ENCODE data around the gene ARL16.

ARL16 gene

DNA sequence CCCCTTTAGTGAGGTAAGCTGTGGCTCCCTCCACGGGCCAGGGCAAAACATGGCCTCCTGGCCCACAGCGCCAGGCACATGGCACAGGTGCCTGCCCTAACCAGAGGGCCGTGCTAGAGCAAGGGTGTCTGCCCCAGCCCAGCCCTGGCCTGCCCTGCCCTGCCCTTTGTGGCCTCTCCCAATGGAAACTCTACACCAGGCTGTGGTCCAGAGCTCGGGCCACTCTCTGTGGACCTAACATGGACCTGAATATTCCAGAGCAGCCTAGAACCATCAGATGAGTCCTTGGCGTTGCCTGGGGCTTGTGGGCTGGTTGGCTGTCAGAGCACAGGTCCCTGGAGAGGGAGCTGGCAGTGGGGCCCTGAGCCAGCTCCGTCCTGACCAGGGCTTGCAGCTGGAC lies 11.6 kb upstream of the ARL16 start:
- no peak for DNase-seq (ENCODE audit: low spot score)

DNA sequence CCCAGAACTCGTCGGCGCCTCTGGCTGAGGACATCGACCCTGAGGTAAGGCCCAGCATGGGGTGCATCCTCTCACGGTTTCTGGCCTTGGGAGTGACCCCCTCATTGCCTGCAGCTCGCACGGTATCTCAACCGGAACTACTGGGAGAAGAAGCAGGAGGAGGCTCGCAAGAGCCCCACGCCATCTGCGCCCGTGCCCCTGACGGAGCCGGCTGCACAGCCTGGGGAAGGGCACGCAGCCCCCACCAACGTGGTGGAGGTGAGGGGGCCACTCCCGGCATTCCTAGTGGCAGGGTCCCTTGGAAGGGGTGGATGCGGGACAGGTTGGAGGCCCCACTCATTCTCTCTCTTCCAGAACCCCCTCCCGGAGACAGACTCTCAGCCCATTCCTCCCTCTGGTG lies 11.2 kb upstream of the ARL16 start:
- no peak for DNase-seq (ENCODE audit: low spot score)

DNA sequence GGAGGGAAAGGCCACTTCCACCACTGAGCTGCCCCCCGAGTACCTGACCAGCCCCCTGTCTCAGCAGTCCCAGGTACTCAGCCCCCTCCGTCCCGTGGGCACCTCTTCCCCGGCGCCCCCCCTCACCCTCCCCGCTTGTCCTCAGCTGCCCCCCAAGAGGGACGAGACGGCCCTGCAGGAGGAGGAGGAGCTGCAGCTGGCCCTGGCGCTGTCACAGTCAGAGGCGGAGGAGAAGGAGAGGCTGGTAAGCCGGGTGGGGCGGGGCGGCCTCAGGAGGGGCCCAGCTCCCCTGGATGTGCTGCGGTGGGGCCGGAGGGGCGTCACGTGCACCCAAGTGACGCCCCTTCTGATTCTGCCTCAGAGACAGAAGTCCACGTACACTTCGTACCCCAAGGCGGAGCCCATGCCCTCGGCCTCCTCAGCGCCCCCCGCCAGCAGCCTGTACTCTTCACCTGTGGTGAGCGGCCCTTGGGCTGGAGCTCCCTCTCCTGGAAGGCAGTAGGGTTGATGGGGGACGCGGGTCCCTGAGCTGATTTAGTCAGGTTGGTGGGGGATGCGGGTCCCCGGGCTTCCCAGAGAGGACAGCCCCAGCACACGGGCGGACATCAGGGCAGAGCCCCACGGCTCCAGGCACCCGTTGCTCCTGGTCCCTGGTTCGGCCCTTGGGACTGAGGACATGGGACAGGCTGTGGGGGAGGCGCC lies 10.1 kb upstream of the ARL16 start:
- no peak for DNase-seq (ENCODE audit: low spot score)

DNA sequence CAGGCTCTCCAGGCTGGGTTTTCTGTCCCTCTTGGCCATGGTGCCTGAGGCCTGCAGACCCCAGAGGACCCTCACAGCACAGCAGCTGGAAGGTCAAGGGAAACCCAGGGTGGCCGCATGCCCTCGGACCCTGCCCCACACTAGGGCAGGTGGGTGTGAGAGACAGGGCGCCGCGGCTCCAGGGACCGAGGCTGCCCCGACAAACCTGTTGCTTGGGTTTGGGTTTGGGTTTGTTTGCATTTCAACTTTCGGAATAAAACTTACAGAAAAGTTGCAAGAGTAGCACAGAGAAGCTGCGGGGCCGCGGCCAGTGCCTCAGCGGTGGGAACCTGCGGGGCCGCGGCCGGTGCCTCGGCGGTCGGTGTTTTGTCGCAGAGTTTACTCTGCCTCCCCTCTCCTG lies 8.0 kb upstream of the ARL16 start:
- no peak for DNase-seq (ENCODE audit: low spot score)

DNA sequence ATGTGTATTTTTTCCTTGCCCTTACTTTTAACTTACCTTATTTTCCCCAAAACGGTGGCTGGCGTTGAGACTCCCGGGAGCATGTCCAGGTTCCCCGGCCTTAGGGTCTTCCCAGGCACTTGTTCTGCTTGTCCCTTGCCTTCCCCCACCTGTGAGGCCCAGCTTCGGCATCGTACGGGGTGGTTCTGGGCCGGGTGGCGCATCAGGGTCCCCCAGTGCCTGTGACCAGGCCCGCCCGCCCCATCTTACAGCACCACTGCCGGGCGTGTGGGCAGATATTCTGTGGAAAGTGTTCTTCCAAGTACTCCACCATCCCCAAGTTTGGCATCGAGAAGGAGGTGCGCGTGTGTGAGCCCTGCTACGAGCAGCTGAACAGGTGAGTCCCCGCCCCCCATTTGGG lies 7.6 kb upstream of the ARL16 start:
- DNase-seq (ENCODE audit: low spot score), result no peak

DNA sequence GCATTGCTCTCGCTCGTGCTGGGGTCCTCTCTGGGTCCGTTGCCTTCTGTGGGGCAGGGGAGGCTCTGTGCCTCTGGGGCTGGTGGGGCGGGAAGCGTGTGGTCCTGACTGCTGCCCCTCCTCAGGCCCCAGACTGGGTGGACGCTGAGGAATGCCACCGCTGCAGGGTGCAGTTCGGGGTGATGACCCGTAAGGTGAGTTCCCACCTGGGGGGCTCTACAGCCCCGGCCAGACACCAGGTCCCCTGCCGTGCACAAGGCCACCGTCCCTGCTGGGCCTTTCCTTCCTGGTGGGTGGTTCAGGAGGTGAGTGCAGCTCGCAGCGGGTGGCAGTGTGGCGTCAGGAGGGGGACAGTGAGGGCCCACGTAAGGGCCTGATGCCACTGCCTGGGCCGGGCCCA lies 7.0 kb upstream of the ARL16 start:
- DNase-seq (ENCODE audit: low spot score), result no peak

DNA sequence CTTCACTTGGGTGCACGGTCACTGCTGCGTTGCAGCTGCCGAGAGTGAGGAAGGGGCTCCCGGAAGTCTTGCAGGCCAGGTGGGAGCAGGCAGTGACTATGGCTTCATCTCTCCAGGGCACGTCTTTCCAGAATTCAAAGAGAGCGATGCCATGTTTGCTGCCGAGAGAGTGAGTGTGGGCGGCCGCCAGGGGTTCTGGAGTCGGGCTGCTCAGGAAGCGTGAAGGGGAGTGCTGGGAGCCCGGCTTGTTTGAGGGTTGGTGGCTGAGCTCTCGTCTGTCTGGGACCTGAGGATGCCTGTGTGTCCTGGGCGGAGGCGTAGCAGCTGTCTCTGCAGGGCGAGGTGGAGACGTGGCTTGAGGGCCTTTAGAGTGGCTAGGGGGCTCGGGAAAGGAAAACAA lies 6.5 kb upstream of the ARL16 start:
- no peak for DNase-seq (ENCODE audit: low spot score)

DNA sequence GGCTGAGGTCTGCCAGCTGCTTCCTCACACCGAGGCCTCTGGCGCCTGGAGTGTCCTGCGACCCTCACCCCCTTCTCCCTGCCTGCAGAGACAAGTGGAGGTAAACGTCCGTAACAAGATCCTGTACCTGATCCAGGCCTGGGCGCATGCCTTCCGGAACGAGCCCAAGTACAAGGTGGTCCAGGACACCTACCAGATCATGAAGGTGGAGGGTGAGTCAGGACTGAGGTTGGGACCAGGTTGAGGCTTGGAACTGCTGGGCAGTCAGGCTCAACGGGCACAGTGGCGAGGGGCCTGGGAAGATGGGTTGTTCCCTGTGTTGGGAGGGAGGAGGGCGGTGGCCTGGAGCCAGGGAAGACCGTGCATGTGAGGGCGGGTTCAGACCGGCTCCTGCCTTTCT lies 5.0 kb upstream of the ARL16 start:
- no peak for DNase-seq (ENCODE audit: low spot score)

DNA sequence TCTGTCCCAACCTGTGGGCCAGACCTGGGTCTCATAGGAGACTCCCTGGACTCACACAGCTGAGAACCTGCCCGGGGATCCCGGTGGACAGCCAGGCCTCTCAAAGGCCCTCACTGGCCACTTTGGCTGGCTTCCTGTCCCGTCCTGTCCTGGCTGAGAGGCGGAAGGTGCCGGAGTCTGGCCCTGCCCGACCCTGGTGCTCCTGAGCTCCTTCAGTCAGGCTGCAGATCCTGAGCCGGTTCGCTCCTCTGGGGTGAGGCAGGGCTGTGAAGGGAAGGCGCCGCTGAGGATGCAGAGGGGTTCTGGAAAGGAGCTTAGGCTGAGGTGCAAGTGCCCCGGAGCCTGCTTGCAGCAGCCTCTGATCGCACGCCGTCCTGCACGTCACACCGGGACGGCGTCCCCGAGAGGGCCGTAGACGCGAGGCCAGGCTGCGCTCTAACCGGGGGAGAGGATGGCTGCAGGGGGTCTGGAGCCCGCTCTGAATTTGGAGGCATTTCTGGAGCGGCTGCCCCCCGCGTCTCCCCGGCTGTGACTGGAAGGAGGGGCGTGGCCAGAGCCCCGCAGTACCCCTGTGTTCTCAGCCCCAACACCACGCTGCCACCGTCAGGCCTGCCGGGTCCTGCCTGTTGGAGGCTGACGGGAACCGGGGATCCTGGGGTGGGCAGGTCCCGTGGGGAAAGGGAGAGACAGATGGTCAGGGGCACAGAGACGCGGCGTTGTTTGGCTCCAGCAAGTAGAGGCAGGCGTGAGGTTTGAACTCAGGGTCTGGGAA lies 4.4 kb upstream of the ARL16 start:
- DNase-seq (ENCODE audit: low spot score), result no peak

DNA sequence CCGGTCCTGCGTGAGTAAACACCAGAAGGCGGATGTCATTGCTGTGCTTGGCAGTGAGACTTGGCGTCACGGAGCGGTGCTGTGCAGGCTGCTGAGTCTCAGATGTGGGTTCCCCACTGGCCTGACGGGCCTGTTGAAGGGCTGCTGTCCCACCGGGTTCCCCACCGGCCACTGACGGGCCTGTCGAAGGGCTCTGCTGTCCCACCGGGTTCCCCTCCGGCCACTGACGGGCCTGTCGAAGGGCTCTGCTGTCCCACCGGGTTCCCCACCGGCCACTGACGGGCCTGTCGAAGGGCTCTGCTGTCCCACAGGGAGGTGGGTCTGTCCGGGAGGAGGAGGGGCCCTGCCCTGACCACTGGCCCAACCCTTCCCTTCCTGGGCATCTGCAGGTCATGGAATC lies 3.0 kb upstream of the ARL16 start:
- no peak for DNase-seq (ENCODE audit: low spot score)

DNA sequence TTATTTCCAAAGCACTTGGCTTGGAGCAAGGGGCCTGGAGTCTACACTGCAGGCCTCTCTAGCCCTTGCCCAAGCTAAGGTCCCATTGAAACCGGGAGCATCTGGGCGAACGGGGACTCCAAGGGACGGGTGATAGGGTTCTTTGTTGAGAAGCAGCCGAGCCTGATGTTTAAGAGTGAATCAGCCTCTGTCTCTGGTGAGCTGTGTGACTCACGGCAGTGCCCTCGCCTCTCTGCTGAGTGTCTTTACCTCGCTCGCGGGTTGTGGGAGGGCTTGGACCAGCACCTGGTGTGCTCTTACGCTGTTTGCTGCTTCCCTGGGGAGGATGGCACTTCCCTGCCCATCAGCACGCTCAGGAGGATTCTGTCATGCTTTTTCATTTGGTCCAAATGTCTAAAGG lies 1.5 kb upstream of the ARL16 start:
- no peak for DNase-seq (ENCODE audit: low spot score)

DNA sequence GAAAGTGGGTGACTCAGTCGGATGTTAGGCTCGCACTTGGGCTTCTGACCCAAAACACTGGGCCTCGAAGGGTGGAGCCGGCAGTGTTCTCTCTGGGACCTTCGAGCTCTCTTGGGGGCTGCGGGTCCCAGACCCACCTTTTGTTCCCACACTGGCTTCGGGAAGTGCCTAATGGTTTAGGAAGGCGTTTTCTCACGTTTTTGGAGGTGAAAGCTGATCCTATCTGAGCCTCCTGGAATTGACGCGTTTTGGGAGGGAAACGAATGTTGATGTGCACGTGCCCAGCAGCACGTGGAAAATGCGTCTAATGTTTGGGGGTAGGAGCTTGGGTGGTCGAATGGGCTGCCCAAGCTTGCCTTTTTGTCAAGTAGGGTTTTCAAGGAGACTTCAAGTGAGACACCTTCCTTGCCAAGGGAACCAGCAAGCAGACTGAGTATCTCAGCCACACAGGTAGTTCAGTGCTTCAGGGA lies 880 bp upstream of the ARL16 start:
- DNase-seq (ENCODE audit: low spot score), result peak; percentile 51

DNA sequence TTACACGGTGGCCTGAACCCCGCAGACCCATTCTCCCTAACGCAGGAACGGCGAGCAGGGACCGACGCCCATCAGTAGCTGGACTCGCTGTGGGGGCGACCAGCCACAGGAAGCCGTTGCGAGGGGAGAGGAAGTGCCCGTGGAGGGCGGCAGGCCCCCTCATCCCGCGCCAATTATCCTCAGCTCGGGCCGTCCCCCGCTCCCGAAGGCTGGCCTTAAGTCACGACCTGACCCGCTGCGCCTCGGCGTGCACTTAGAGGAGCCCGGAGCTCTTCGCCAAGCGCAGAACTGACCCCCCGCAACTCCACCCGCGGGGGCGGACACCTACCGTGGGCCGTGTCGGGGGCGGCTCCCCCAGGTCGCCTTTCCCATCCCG lies 401 bp downstream of the ARL16 start:
- no peak for DNase-seq (ENCODE audit: low spot score)

DNA sequence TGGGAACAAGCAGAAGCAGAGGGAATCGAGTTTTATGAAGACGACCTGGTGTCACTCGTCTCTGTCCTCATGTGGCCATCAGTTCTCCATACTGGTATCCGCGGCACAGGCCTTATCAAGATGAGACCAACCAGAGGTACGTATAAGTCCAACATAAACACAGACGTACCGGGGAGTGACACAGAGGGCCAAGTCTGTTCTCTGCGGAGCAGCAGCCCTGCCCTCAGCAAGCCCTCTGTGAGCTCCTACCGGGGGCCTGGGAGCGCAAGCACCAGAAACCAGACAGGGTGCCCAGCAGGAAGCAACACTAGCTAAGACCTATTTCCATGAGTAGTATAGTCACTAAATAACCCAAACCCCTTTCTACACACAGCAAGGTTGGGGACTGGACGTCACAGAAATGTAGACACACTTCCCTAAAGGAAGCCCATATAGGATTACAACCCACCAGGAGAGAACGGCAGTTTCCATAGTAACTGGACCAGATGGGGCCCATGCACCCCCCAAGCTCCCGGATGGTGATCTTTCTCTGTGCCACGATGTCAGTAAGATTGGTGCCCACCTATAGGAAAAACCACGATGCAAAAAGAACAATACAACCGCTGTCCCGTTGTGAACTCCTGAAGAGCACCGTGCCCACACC lies 911 bp downstream of the ARL16 start:
- no peak for DNase-seq (ENCODE audit: low spot score)

DNA sequence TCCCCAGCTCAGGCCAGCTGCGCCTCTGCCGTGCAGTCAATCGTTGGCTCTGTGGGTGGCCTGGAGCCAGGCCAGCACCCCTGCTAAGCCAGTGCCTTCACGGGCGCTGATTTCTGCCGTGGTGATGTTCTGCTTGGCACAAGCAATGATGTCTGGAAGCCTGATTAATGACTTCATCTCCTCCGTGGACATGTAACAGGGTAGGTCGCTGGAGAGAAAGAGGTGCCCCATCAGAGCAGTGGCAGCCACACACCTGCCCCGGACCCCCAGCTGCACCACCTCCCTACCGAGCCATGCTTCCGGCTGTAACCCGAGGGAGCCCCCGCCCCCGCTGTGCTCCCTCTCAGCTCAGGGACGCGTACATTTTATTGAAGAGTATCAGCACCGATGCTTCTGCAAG lies 1.9 kb downstream of the ARL16 start:
- DNase-seq (ENCODE audit: low spot score), result no peak

DNA sequence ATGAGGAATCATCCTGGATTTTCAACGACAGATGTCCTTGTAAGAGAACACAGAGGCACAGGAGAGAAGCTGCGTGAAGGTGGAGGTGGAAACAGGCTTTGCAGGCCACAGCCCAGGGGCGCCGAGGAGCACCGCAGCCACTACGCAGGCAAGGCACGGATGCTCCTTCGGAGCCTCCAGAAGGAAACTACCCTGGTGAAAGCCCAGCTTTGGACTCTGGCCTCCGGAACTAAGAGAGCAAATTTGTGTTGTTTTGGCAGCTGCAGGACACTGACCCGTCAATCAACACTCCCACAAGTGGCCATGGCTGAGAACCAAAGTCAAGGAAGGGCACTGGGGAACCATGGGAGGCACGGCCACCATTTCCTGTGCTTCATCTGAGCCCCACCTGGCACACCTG lies 3.4 kb downstream of the ARL16 start:
- no peak for DNase-seq (ENCODE audit: low spot score)

DNA sequence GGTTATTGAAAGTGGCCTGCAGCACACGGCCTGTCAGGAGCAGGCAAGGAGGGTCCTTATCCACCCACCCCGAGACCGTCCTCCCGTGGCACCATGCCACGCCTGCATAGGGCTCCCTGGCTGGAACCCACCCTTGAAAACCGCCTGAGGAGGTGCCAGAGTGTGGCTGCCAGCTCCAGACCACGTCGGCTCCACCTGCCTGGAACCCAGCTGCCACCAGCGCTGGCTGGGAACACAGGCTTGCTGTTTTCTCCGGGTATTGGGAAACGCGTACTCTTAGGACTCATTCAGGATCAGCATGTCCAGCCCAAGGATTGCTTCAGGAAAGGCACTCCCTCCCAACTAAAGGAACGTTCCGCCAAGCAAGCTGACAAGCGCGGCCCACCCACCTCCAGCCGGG lies 6.7 kb downstream of the ARL16 start:
- DNase-seq (ENCODE audit: low spot score), result no peak

DNA sequence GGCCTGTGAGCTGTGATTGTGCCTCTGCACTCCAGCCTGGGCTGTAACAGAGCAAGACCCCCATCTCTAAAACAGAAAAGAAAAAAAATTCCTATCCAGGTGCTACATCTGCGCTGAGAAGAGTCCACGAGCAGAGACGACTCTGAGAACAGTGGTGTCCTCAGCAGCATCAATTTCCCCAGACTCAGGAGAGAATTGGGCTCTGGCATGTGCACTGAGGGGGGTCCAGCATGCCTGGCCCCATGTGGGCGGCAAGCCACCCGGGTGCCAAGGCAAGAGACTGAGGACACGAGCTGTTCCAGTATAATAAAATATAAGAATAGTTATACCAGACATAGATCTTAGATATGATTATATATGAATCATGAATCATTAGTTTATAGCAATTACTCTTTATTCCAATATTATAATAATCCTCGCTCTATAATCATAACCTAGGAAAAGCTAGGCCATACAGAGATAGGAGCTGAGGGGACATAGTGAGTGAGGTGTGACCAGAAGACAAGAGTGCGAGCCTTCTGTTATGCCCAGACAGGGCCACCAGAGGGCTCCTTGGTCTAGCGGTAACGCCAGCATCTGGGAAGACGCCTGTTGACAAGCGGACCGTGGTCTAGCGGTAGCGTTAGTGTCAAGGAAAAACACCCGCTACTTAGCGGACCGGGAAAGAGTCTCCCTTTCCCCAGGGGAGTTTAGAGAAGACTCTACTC lies 7.9 kb downstream of the ARL16 start:
- DNase-seq (ENCODE audit: low spot score), result peak; percentile 42

DNA sequence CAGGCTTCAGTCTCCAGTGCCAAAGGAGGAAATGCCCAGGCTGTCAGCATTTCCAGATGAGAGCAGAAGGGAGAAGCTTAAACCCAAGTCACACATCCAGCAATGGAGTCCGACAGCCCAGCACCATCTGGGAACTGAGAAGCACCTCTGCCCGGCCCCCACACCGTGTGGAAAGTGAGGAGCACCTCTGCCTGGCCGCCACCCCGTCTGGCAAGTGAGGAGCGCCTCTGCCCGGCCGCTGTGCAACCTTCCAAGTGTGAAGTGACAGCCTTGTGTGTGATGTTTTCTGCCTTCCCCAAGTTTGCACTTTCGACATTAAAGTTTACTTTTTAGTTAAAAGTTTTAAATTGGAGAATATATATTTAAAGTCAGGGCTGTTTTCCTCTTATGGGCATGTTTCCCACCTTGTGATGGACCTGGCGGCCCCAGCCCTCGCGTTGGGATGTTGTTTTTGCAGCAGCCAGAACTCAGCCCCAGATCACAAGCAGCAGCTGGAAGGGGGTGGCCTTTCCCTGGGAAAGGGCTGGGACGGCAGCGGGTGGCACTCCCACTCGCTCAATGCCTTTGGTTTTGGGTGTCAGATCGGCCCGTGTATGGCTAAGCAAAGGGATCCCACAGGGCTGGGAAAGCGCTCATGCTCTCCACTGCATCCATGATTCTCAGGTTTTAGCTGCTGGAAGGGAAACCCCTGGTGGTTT lies 9.9 kb downstream of the ARL16 start:
- DNase-seq (ENCODE audit: low spot score), result no peak

DNA sequence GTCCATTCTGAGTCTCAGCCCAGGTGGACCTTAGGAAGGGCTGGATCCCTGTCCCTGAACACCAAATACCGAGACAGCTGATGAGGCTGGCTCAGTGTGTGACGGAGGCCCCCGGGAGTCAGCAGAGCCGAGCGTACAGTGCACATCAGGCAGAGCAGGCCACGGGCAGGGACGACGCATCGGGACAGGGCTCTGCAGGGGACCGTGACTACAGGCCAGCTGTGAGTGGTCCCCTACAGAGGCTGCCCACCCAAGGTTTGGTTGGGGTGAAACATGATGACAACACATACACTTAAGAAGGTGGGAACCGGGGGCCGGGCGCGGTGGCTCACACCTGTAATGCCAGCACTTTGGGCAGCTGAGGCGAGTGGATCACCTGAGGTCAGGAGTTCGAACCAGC lies 10.6 kb downstream of the ARL16 start:
- no peak for DNase-seq (ENCODE audit: low spot score)

DNA sequence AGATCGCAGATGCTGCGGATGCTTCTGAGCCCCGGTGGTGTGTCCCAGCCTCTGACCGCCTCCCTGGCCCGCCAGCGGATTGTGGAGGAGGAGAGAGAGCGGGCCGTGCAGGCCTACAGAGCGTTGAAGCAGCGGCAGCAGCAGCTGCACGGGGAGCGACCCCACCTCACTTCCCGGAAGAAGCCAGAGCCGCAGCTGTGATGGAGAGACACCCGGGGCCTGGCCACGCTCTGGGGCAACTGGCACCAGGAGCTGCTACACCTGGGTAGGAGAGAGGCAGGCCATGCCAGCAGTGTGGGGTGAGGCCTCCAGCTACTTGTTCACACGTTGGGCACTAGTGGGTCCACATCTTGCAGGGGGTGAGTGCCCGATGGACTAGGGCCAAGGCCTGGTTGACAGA lies 11.1 kb downstream of the ARL16 start:
- DNase-seq (ENCODE audit: low spot score), result no peak

DNA sequence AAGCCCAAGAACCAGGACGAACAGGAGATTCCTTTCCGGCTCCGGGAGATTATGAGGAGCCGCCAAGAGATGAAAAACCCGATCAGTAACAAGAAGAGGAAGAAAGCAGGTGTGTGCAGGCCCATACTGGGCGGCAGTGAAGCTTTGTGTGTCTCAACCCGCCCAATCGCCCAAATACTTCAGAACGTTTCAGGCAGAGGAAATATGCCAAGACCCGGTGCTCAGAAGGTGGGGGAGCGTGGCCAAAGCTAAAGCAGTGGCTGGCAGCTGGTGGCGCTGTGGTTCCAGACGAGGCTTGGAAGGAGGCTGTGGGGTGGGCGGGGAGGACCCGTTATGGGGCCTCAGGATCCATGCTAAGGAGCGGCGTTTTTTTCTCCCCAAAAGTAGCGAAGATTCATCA lies 15.8 kb downstream of the ARL16 start:
- no peak for DNase-seq (ENCODE audit: low spot score)

All from hematopoietic multipotent progenitor cell treated with erythropoietin and hydrocortisone succinate and interleukin-3 and kit ligand, for 15 days (in vitro differentiated cells).